ENCODE results near the gene IBTK. TPM values are rescaled to one million over a fixed set of nuclear protein-coding genes. Genes with fewer than 3 reads are reported as not detected.

IBTK gene
- total RNA-seq, 4 donors from 2014 or later = 26.2 to 38.6 (median 27.2) TPM

GRCh38 chr6:82275686-82276085, 28.1 kb upstream of the IBTK start:
- no peaks in the 10 kb centered on the region for H3K9me3 ChIP-seq
- H3K4me3 ChIP-seq = no peak overlapping the region
- H3K36me3 ChIP-seq = no peaks in the 10 kb centered on the region
- intact Hi-C loops (cut with DNase I) = loop anchor here (10.0 kb wide), 1 partner anchor 329 kb away; no protein-coding TSS in a partner anchor
- no peak for DNase-seq (ENCODE audit: extremely low spot score)
- no peak overlapping the region for H3K27ac ChIP-seq (replicated peaks in 1 of 4)
- no peaks in the 10 kb centered on the region for H3K27me3 ChIP-seq
- peaks cover 0 to 19% (median 18%) of the 10 kb centered on the region in 4 donors for H3K4me1 ChIP-seq
- 93% methylated on average over 5 of the region's 5 CpGs for WGBS
- TF ChIP-seq POLR2A (IDR thresholded peaks at IDR 0.05; ENCODE audit: low read depth) = no peak
- no peak for TF ChIP-seq EP300 (IDR thresholded peaks at IDR 0.05)

DNA sequence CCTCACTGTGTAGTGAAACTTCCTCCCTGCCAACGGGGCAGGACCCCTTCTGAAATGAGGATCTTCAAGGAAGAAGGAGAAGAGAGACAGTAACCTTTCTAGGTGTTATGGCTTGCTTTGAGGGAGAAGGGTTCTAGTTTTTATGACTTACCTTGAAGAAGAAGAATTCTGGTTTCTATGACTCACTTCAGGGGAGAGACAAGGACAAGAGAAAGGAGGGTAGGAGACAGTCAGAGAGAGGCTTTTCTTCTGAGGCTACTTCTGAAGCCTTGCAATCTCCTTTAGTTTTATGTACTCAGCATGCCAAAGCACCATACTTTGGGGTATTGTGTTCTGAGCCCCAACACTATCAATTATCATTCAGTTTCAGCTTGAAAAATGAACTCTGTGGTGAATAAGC, 25.8 kb upstream of the IBTK start:
- intact Hi-C loops (cut with DNase I) = loop anchor here (10.0 kb wide), 1 partner anchor 332 kb away; no protein-coding TSS in a partner anchor
- 88% methylated on average over 1 of the region's 1 CpG for WGBS
- TF ChIP-seq EP300 (IDR thresholded peaks at IDR 0.05) (no peak), POLR2A (IDR thresholded peaks at IDR 0.05; ENCODE audit: low read depth) (no peak), POLR2AphosphoS5 (IDR thresholded peaks at IDR 0.05) (no peak), CTCF (IDR thresholded peaks at IDR 0.05) (no peak)
- Histone ChIP-seq H3K27me3 (no peaks in the 10 kb centered on the region), H3K4me1 (peaks cover 0 to 26% (median 18%) of the 10 kb centered on the region in 4 donors), H3K4me3 (no peak overlapping the region), H3K9me3 (no peaks in the 10 kb centered on the region), H3K36me3 (no peaks in the 10 kb centered on the region), H3K27ac (replicated peaks in 1 of 4) (peak overlapping the region in 1 of 4 donors; percentile 36)
- no peak for DNase-seq (ENCODE audit: extremely low spot score)

DNA sequence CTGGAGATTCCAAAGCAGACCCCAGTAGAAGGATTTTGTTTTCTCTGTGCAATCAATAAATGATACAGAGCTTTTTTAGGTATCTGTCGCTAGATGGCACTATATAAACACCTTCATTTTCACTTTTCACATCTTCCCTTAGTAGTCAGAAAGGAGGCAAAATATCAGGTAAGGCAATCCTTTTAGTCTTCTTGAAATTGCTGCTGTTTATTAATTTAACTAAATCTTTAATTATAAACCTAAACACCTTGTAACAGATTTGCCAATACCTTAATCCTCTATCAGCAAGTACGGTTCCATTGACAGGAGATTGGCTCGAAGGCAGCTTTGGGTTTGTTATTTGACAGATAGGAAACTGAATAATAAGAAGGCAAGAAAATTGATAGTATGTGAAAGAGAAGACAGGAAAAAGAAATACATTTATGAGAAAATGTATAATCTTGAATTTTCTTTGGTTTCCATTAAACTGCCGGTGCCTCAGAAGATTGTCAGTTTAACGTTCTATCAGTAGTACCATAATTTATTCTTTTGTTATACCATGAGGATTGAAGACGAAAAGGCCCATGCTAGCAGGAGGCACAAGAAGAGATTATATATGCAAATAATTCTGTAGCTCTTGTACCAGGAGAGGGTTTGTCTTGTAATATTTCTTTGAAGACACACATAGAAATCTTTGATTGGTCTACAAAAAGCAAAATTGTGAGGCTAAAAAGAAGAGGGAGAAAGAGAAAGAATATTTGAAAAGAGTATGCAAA, 23.5 kb upstream of the IBTK start:
- Histone ChIP-seq H3K27ac (replicated peaks in 1 of 4) (peak overlapping the region in 2 of 4 donors; percentile 17 to 61), H3K4me1 (peaks cover 0 to 29% (median 20%) of the 10 kb centered on the region in 4 donors), H3K4me3 (no peak overlapping the region), H3K36me3 (no peaks in the 10 kb centered on the region), H3K9me3 (no peaks in the 10 kb centered on the region), H3K27me3 (no peaks in the 10 kb centered on the region)
- WGBS = 68% methylated on average over 6 of the region's 6 CpGs
- DNase-seq (ENCODE audit: extremely low spot score) = no peak
- intact Hi-C loops (cut with DNase I) = loop anchor here (2.0 to 10.0 kb wide), 2 partner anchors 334 to 784 kb away; no protein-coding TSS in a partner anchor
- TF ChIP-seq POLR2AphosphoS5 (IDR thresholded peaks at IDR 0.05) = no peak
- TF ChIP-seq EP300 (IDR thresholded peaks at IDR 0.05) = no peak
- TF ChIP-seq POLR2A (IDR thresholded peaks at IDR 0.05; ENCODE audit: low read depth) = no peak
- peak; percentile 62 to 73 (median 68) for TF ChIP-seq CTCF (IDR thresholded peaks at IDR 0.05)

DNA sequence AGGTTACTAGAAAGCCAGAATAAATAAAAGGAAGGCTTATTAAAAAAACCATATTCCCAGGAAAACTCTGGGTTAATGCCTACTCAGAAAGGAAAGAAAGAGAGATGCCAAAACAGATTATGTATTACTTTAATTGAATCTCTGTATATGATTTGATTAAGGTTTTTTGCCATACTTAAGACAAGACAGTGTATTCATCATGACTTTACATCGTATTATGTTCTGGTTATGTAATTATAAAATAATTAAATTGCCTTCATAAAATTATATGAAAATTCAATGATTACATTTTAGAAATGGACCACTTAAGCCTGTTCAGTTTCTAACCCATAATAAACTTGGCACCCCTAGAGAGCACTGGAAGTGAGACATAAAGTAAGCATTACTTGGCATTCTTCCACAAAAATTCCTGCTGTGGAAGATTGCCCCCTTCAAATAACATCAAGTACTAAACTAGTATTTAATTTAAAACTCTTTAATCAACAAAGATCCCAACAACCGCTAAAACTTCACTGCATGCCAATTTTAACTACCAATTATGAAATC, 20.8 kb upstream of the IBTK start:
- no peak for DNase-seq (ENCODE audit: extremely low spot score)
- intact Hi-C loops (cut with DNase I) = loop anchor here (10.0 kb wide), 1 partner anchor 426 kb away; no protein-coding TSS in a partner anchor
- H3K4me3 ChIP-seq = no peak overlapping the region
- H3K27me3 ChIP-seq = no peaks in the 10 kb centered on the region
- no peak for TF ChIP-seq CTCF (IDR thresholded peaks at IDR 0.05)
- no peak for TF ChIP-seq POLR2AphosphoS5 (IDR thresholded peaks at IDR 0.05)
- no peak for TF ChIP-seq POLR2A (IDR thresholded peaks at IDR 0.05; ENCODE audit: low read depth)
- peaks cover 0 to 29% (median 20%) of the 10 kb centered on the region in 4 donors for H3K4me1 ChIP-seq
- H3K27ac ChIP-seq (replicated peaks in 1 of 4) = no peak overlapping the region
- no peaks in the 10 kb centered on the region for H3K36me3 ChIP-seq
- H3K9me3 ChIP-seq = no peaks in the 10 kb centered on the region
- 44% methylated on average over 2 of the region's 2 CpGs for WGBS

GRCh38 chr6:82264824-82265223, 17.3 kb upstream of the IBTK start:
- TF ChIP-seq POLR2AphosphoS5 (IDR thresholded peaks at IDR 0.05) = no peak
- no peak for TF ChIP-seq POLR2A (IDR thresholded peaks at IDR 0.05; ENCODE audit: low read depth)
- TF ChIP-seq CTCF (IDR thresholded peaks at IDR 0.05) = no peak
- TF ChIP-seq EP300 (IDR thresholded peaks at IDR 0.05) = no peak
- Histone ChIP-seq H3K4me1 (peaks cover 6 to 32% (median 26%) of the 10 kb centered on the region in 4 donors), H3K36me3 (no peaks in the 10 kb centered on the region), H3K27ac (replicated peaks in 1 of 4) (no peak overlapping the region), H3K9me3 (no peaks in the 10 kb centered on the region), H3K4me3 (no peak overlapping the region), H3K27me3 (no peaks in the 10 kb centered on the region)
- 58% methylated on average over 2 of the region's 2 CpGs for WGBS
- intact Hi-C loops (cut with DNase I) = loop anchor here (10.0 kb wide), 1 partner anchor 430 kb away; no protein-coding TSS in a partner anchor
- no peak for DNase-seq (ENCODE audit: extremely low spot score)

All from esophagus muscularis mucosa (tissue), 4 donors.